Brain microvascular endothelial cell (primary cell): Measurements from ENCODE around the gene KNG1.
A peak's percentile ranks its signal among the peaks of the same experiment; 100 is the strongest.
"Not testable (repeated sequence)": the region's sequence is repeated elsewhere in the genome, so short reads cannot be mapped to it uniquely, and the experiment has no call there.

ENCODE experiments used
- DNase-seq: peaks from one replicate; pipeline ENCODE4 v3.0.0-alpha.2; 2020
- H3K27ac ChIP-seq: fragments of 250-450 bp; sonication (Bioruptor Pico); 2 replicates; pipeline ENCODE4 v1.5.1; 2020; ENCODE audit warnings: mild to moderate bottlenecking, moderate library complexity
- H3K27me3 ChIP-seq: fragments of 250-450 bp; sonication (Bioruptor Pico); replicated peaks from 2 replicates; pipeline ENCODE4 v1.5.1; 2020; ENCODE audit warnings: mild to moderate bottlenecking
- H3K36me3 ChIP-seq: fragments of 250-450 bp; sonication (Bioruptor Pico); replicated peaks from 2 replicates; pipeline ENCODE4 v1.5.1; 2020; ENCODE audit warnings: mild to moderate bottlenecking
- H3K4me3 ChIP-seq: 2 replicates; pipeline ENCODE4 v1.5.1; 2011; ENCODE audit warnings: low read depth, mild to moderate bottlenecking, control low read depth, low read length, moderate library complexity
- in situ Hi-C: cut with HindIII; loops from 2 replicates; pipeline ENCODE4 v1.10.0; 2017; ENCODE audit warnings: low sequenced_read_pairs, low pct_ligation_motif_present
- TF ChIP-seq, protein P1 (sequence below): IDR thresholded peaks from 2 replicates; pipeline ENCODE4 v1.5.1; 2011; ENCODE audit warnings: low read depth, mild to moderate bottlenecking, moderate library complexity, low read length, control low read depth, inconsistent platforms; ENCODE audit errors: missing control alignments

Gene KNG1

DNA sequence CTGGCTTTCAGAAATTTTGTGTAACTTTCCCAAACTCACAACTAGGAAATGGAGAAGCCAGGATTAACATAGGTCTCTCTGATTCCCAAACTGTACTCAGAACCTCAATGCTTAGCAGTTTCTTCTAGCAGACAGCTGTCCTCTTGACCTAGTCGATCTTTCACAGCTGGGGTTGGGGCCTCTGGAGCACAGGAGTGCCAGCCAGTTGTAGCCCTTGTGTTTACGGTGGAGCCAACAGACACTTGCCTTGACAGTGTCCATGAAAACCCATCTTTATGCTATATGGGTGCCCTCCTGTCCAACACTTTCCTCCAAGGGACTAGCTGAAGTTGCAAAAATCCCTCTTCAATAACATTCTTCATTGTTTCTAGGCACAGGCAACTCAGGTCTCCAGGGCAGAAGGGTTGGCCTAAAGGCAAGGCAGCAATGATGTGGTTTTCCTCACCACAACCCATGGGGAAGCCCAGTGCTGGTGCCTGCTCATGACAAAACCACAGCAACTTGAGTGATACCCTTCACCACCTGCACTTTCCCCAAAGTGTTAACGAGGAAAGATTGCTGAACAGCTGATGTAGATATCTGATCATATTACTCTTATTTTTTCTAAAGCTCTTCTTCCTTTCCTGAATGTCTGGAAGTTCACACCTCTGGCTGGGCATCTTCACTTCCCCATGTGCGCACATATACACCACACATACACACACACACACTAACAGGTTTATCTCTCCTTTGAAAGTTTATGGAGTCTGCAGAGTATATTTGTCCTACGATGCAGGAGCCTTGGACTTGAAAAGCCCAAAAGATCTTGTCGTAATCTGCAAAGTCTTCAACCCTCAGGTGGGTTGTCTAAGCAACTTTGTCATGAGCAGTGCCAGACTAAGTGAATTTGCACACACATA lies 11.0 kb upstream of the KNG1 start:
- TF ChIP-seq, protein P1, sequence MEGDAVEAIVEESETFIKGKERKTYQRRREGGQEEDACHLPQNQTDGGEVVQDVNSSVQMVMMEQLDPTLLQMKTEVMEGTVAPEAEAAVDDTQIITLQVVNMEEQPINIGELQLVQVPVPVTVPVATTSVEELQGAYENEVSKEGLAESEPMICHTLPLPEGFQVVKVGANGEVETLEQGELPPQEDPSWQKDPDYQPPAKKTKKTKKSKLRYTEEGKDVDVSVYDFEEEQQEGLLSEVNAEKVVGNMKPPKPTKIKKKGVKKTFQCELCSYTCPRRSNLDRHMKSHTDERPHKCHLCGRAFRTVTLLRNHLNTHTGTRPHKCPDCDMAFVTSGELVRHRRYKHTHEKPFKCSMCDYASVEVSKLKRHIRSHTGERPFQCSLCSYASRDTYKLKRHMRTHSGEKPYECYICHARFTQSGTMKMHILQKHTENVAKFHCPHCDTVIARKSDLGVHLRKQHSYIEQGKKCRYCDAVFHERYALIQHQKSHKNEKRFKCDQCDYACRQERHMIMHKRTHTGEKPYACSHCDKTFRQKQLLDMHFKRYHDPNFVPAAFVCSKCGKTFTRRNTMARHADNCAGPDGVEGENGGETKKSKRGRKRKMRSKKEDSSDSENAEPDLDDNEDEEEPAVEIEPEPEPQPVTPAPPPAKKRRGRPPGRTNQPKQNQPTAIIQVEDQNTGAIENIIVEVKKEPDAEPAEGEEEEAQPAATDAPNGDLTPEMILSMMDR = no peak
- in situ Hi-C loops = no loop called here
- DNase-seq = no peak
- Histone ChIP-seq H3K27me3 (peaks cover 2% of the 10 kb centered on the region), H3K27ac (no peak overlapping the region), H3K36me3 (no peaks in the 10 kb centered on the region), H3K4me3 (no peak overlapping the region)

DNA sequence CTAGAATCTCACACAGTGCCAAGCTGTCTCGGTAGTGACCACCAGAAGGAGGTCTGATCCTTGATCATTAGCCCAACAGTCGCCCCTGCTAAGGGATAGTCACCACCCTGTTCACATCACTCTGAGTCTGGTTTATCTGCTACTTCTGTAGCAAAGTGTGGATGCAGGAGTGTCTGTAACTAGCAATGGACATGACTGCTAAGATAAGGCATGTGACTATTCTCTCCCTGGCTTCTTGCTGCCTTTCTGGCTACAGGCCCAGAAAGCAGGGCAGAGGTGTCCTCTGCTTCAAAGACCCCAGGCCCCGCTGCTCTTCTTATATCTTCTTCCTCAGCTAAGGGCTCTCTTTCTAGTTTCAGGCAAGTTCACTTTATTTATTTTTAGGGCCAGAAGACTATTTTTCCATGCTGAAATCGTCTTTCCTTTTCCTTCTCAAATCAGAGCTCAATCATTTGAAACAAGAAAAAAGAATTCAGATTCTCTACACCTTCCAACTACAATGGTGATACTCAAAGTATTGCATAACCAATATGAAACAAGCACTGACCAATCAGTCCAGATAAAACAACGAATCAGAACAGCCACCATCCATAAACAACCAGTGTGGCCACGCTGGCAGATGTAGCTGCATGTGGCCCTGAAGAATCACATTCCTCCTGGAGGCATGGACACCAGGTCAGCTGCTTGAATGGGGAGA lies 8.0 kb upstream of the KNG1 start:
- TF ChIP-seq, protein P1 = no peak
- Histone ChIP-seq H3K27me3 (peaks cover 2% of the 10 kb centered on the region), H3K4me3 (no peak overlapping the region), H3K27ac (no peak overlapping the region), H3K36me3 (no peaks in the 10 kb centered on the region)
- in situ Hi-C loops = no loop called here
- no peak for DNase-seq

DNA sequence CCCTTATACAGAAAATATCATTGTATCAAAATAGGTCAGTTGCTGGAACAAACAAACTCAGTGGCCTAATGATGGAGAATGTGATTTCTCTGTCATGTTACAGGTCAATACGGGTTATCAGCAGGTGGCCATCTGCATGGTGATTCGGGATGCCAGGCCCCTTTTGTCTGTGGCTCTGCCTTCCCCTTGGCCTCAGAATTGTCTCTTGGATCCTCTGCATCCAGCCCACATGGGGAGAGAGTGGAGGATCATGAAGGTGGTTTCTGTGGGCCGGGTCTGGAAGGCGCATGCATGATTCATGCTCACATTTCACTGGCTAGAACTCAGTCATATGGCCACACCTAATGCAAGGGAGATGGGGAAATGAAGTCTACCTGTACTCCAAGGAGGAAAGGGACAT lies 6.5 kb upstream of the KNG1 start:
- H3K36me3 ChIP-seq, H3K27me3 ChIP-seq, H3K4me3 ChIP-seq, in situ Hi-C loops, H3K27ac ChIP-seq, DNase-seq: not testable (repeated sequence)

DNA sequence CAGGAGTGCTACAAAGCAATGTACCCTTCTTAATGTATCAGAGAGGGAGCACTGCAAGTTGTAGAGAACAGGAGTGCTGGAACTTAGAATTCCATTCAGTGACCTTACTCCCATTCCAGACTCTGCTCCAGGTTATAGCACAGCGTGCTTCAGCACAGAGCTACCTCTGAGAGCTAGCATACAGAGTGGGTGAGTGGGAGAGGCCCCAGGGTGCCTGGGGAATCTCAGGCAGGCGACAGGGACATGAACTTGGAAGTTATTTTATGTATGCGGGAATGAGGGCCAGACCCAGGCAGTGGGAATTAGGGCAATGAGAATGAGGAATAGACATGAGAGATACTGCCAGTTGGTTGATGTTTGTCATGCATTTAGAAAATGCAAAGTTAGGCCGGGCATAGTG lies 3.7 kb upstream of the KNG1 start:
- no peak for DNase-seq
- TF ChIP-seq, protein P1 = no peak
- H3K27me3 ChIP-seq = no peaks in the 10 kb centered on the region
- H3K4me3 ChIP-seq = no peak overlapping the region
- in situ Hi-C loops = no loop called here
- H3K27ac ChIP-seq = no peak overlapping the region
- H3K36me3 ChIP-seq = no peaks in the 10 kb centered on the region

DNA sequence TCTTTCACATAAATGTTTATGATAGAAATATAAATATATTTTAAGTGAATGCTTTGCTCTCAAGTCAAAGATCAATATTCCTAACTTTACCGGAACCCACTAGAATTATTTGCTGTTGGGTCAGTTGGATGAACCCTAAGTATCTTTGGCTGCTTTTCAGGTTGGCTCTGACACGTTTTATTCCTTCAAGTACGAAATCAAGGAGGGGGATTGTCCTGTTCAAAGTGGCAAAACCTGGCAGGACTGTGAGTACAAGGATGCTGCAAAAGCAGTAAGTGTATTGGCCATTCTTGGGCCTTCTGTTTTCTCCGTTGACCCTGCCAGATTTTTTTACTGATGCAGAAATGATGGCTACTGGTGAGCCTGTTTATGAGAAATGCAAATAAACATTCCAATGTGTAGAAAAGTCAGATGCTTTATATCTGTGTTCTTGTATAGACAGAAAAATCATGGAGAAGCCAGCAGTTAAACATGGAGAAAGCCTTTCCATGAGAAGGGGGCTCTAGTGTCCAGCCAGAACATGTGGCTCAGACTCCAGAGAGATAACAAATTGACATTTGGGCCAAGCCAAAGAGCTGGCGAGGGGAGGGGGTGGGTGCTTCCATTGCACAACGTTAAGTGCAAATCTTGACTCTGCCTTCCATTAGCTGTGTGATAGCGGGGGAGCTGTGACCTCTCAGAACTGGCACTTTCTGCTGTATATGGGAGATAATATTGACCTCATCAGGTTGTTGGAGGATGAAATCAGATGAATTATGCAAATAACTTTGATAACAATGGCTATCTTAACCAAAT lies 3.0 kb downstream of the KNG1 start:
- TF ChIP-seq, protein P1 = no peak
- in situ Hi-C loops = no loop called here
- Histone ChIP-seq H3K4me3 (no peak overlapping the region), H3K27me3 (no peaks in the 10 kb centered on the region), H3K36me3 (no peaks in the 10 kb centered on the region), H3K27ac (no peak overlapping the region)
- no peak for DNase-seq

DNA sequence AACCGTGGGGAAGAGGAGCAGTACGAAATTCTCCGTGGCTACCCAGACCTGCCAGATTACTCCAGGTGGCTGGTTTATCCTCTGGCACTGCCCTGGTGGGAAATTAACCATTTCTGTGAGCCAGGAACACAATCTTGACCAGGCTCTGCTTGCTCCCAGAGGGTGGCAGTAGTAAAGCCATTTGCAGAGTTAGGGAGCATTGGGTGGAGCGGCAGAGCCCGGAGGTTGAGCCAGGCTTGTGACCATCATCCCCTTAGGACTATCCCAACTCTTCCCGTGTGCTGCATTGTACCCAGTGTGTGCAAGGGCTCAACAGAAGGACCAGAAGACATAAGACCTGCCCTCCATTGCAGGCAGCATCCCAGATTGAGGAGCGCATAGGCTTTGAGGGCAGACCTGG lies 5.3 kb downstream of the KNG1 start:
- in situ Hi-C loops = no loop called here
- TF ChIP-seq, protein P1 = peak; percentile 41
- no peaks in the 10 kb centered on the region for H3K36me3 ChIP-seq
- no peaks in the 10 kb centered on the region for H3K27me3 ChIP-seq
- DNase-seq = no peak
- H3K27ac ChIP-seq = no peak overlapping the region
- no peak overlapping the region for H3K4me3 ChIP-seq
